GM12872 (cell line): ENCODE data around the gene ACY1.

Source experiments
- TF ChIP-seq, protein P1 (sequence below): IDR thresholded peaks from 3 replicates; pipeline ENCODE4 v1.5.1; 2011; ENCODE audit warnings: low read depth, mild to moderate bottlenecking, low read length, moderate library complexity; ENCODE audit not compliant: insufficient read depth

Gene ACY1

GRCh38 chr3:51963951-51964451, 19.3 kb upstream of the ACY1 start:
- TF ChIP-seq, protein P1, sequence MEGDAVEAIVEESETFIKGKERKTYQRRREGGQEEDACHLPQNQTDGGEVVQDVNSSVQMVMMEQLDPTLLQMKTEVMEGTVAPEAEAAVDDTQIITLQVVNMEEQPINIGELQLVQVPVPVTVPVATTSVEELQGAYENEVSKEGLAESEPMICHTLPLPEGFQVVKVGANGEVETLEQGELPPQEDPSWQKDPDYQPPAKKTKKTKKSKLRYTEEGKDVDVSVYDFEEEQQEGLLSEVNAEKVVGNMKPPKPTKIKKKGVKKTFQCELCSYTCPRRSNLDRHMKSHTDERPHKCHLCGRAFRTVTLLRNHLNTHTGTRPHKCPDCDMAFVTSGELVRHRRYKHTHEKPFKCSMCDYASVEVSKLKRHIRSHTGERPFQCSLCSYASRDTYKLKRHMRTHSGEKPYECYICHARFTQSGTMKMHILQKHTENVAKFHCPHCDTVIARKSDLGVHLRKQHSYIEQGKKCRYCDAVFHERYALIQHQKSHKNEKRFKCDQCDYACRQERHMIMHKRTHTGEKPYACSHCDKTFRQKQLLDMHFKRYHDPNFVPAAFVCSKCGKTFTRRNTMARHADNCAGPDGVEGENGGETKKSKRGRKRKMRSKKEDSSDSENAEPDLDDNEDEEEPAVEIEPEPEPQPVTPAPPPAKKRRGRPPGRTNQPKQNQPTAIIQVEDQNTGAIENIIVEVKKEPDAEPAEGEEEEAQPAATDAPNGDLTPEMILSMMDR = no peak

- TF ChIP-seq, protein P1 = no peak
Observed at GRCh38 chr3:51964521-51964920, 18.8 kb upstream of the ACY1 start.

DNA sequence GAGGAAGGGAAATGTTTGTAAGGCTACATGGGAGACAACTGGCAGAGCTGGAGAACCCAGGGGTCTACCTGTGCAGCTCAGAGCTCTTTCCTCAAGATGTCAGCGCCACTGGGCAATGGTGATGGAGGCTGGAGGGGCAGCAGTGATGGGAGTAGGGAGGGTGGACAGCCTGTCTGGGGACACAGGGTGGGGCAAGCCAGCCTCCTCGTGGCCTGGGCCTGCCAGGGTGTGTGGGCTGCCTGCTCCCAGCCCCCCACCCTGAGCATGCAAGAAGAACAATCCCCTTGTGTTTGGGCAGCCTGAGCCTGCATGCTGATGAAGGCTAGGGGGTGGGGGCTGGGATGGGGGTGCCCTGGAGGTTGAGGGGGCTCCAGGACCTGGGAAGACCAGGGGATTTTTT, 17.3 kb upstream of the ACY1 start:
- TF ChIP-seq, protein P1 = no peak

- TF ChIP-seq, protein P1 = no peak
Observed at GRCh38 chr3:51966486-51966885, 16.8 kb upstream of the ACY1 start.

GRCh38 chr3:51966922-51967383, 16.4 kb upstream of the ACY1 start:
- TF ChIP-seq, protein P1 = no peak

DNA sequence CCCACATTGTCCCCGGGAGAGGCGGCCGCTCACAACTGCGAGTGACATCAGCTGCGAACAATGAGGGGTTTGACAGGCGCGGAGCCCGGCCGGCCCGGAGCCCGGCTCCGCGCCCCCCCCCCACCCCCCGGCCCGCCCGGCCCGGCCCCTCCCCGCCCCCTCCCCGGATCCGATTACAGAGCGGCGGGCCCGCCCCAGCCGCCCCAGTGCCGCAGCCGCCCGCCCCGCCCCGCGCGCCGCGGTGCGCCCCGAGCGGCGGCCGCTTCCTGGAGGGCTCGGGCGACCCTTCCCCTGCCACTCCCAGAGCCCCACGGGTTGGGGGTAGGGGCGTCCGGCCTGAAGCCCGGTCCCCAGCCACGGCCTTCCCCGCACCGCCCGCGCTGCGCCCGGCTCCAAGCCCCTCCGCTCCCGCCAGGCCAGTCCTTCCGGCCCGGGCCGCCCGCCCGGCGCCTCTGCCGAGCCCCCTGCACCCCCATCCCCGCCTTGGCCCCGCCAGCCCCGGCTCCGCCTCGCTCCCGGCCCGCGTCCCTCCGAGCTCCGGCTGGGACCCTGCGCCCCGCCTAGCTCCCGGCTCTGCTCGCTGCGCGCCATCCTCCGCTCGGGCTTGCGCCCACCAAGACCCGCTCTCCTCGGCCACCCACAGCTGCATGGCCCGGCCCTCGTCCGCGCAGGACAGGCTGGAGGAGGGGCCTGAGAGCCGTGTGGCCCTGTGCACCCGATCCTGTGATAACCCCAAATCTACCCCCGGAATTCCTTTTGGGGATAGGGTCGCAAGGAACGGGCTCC, 15.8 kb upstream of the ACY1 start, which contains the start of gene PCBP4:
Gene PCBP4 (minus strand): TSS at position 71 of the 786 bp plus-strand sequence. CDS start 6,214 bp downstream, outside the sequence.
- TF ChIP-seq, protein P1 = no peak

- TF ChIP-seq, protein P1 = no peak
Observed at GRCh38 chr3:51968170-51968775, 15.1 kb upstream of the ACY1 start.
